Endodermal cell (in vitro differentiated cells): ENCODE data around the gene M1AP. TPM values are rescaled to one million over a fixed set of nuclear protein-coding genes. Genes with fewer than 3 reads are reported as not detected.

Experiments used
- DNase-seq: peaks from one replicate; pipeline ENCODE4 v3.0.0-alpha.2; 2017
- H3K27ac ChIP-seq: 2 replicates; pipeline ENCODE4 v1.5.1; 2013; ENCODE audit warnings: mild to moderate bottlenecking, low read depth, low read length, moderate library complexity
- H3K27me3 ChIP-seq: 2 replicates; pipeline ENCODE4 v1.6.1; 2013; ENCODE audit warnings: mild to moderate bottlenecking, low read length, moderate library complexity; ENCODE audit not compliant: insufficient read depth, control insufficient read depth, poor library complexity, severe bottlenecking
- H3K36me3 ChIP-seq: 2 replicates; pipeline ENCODE4 v1.7.0; 2013; ENCODE audit warnings: mild to moderate bottlenecking, low read length, moderate library complexity; ENCODE audit not compliant: control insufficient read depth, insufficient read depth
- H3K4me1 ChIP-seq: one replicate; pipeline ENCODE4 v1.7.0; 2013; ENCODE audit warnings: low read length; ENCODE audit not compliant: control insufficient read depth, insufficient read depth
- H3K4me3 ChIP-seq: 2 replicates; pipeline ENCODE4 v1.5.1; 2013; ENCODE audit warnings: mild to moderate bottlenecking, low read length, moderate library complexity
- H3K9ac ChIP-seq: 2 replicates; pipeline ENCODE4 v1.6.1; 2013; ENCODE audit warnings: mild to moderate bottlenecking, low read length, moderate library complexity; ENCODE audit not compliant: poor library complexity, severe bottlenecking; ENCODE audit errors: extremely low read depth
- H3K9me3 ChIP-seq: 2 replicates; pipeline ENCODE4 v1.6.1; 2013; ENCODE audit warnings: mild to moderate bottlenecking, low read length, moderate library complexity; ENCODE audit not compliant: control insufficient read depth
- H3K27ac Mint-ChIP-seq: 2 replicates; pipeline ENCODE4 v1.8.0; 2020; ENCODE audit warnings: mixed read lengths
- H3K27me3 Mint-ChIP-seq: 2 replicates; pipeline ENCODE4 v1.8.0; 2021; ENCODE audit warnings: mild to moderate bottlenecking, mixed read lengths; ENCODE audit not compliant: insufficient read depth
- H3K36me3 Mint-ChIP-seq: 2 replicates; pipeline ENCODE4 v1.8.0; 2020; ENCODE audit warnings: low read depth, mixed read lengths
- H3K4me1 Mint-ChIP-seq: 2 replicates; pipeline ENCODE4 v1.8.0; 2020; ENCODE audit warnings: mixed read lengths
- H3K4me3 Mint-ChIP-seq: 2 replicates; pipeline ENCODE4 v1.8.0; 2020; ENCODE audit warnings: mild to moderate bottlenecking, moderate library complexity, mixed read lengths
- H3K9me3 Mint-ChIP-seq: 2 replicates; pipeline ENCODE4 v1.8.0; 2020; ENCODE audit warnings: mild to moderate bottlenecking, mixed read lengths
- WGBS, 2 experiments: methylation state at CpG; one replicate each; pipeline versions ENCODE4 v1.1.5 to v1.1.7; 2013; ENCODE audit warnings: missing lambda C conversion rate in 2 of 2, mixed read lengths in 1 of 2; ENCODE audit not compliant: insufficient coverage in 1 of 2, insufficient read length in 1 of 2; 5-methylcytosine and 5-hydroxymethylcytosine counted together
- total RNA-seq, 2 donors: library from RNA; stranded (reverse); fragmentation: NEBNext Ultra II Directional in 1 of 2; extraction: Animal tissue kit (Norgen Biotek cat#: 25700) in 1 of 2; gene quantifications; 2 replicates in 1 of 2; 3 replicates in 1 of 2; pipeline ENCODE4 v1.2.1, GENCODE V29; 2021
- TF ChIP-seq, protein P1 (sequence below): fragments of 200-600 bp; sonication (generic); conservative IDR thresholded peaks from 2 replicates; pipeline ENCODE4 v1.5.0; 2021; ENCODE audit warnings: antibody characterized with exemption, mild to moderate bottlenecking

M1AP gene
- total RNA-seq, 2 donors from 2014 or later: 3.8 to 5.5 TPM

DNA sequence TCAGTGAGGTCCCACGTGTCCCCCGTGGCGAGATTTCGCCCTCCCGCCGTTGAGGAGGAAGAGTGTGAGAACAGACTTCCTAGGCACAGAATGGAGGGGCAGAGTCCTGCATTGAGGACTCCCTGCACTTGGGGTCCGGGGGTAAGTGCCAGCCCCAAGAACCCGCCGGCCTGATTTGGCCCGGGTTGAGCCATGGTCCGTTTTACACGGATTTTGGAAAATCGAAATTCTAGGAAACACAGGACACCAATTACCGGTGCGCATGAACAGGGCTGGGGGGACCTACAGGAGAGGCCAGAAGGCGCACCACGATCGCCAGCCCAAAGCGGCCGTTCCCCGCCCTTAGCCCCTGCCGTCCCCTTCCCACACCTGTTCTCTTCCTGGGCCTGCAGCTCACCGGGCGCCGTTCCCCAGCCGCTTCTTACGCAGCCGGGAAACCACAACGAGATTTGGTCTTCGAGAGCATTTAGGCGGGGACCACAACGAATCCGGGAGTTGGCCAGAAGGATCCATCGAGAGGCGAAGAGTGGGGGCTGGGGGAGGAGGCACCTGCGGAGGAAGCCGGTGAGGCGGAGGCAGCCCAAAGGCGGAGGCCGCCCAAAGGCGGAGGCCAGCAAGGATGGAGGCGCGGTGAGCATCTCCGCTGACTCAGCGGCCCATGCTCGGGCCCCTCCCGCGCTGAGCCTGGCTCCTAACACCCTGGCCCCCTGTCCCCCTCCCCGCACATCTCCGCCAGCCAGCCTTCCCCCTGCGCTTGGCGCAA is 134.3 kb downstream of the M1AP start:
- Mint-ChIP-seq H3K9me3 (peaks cover 9% of the 10 kb centered on the region), H3K27ac (no peak overlapping the region), H3K27me3 (peaks cover 89% of the 10 kb centered on the region), H3K36me3 (peaks cover 2% of the 10 kb centered on the region), H3K4me3 (peak overlapping the region; percentile 42), H3K4me1 (peaks cover 10% of the 10 kb centered on the region)
- Histone ChIP-seq H3K9me3 (peaks cover 9% of the 10 kb centered on the region), H3K4me1 (peaks cover 3% of the 10 kb centered on the region), H3K27me3 (peaks cover 93% of the 10 kb centered on the region), H3K27ac (no peak overlapping the region), H3K36me3 (no peaks in the 10 kb centered on the region), H3K9ac (no peak overlapping the region), H3K4me3 (no peak overlapping the region)
- TF ChIP-seq, protein P1, sequence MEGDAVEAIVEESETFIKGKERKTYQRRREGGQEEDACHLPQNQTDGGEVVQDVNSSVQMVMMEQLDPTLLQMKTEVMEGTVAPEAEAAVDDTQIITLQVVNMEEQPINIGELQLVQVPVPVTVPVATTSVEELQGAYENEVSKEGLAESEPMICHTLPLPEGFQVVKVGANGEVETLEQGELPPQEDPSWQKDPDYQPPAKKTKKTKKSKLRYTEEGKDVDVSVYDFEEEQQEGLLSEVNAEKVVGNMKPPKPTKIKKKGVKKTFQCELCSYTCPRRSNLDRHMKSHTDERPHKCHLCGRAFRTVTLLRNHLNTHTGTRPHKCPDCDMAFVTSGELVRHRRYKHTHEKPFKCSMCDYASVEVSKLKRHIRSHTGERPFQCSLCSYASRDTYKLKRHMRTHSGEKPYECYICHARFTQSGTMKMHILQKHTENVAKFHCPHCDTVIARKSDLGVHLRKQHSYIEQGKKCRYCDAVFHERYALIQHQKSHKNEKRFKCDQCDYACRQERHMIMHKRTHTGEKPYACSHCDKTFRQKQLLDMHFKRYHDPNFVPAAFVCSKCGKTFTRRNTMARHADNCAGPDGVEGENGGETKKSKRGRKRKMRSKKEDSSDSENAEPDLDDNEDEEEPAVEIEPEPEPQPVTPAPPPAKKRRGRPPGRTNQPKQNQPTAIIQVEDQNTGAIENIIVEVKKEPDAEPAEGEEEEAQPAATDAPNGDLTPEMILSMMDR: no peak
- 2 to 3% methylated on average over 9 to 52 of the region's 52 CpGs for WGBS, 2 experiments
- DNase-seq: peak; percentile 71

DNA sequence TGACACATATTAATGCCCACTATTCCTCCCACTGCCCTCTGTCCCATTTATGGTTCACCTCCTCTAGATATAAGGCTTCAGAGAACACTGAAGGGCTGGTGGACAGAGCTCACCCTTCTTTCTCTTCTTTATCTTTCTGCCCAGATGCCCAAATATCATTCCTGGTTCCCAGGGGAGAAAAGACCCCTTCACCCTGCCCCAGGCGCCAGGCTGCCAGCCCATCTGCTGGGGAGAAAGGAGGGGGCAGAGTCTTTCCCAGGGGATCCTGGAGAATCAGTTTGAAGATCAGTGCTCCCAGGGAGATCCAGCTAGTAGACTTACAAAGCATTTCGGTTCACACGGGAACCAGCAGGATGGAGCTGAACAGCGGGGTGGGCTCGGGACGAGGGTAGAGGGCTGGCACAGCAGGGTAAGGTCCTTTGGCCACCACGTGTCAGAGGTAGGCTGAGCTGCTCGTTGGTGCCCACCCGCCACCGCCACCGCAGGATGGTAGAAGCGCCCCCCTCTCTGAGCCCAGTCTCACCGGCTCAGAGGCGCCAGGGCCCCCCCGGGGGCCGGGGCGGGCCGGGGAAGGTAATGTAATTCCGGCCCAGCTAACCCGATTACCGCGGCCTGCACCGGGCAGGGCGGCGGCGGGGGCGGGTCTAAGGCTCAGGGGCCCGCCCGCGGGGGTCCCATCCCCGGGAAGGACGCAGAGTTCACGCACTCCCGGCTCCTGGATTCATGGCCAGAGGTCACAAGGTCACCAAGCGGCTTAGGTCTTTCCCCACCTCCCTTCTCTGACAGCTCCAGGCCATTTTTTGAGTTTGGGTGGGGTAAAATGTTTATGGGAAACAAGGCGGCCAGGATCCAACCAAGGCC is 135.2 kb downstream of the M1AP start:
- Mint-ChIP-seq H3K27me3 (peaks cover 87% of the 10 kb centered on the region), H3K4me1 (peaks cover 18% of the 10 kb centered on the region), H3K9me3 (peaks cover 9% of the 10 kb centered on the region), H3K27ac (no peak overlapping the region), H3K4me3 (peak overlapping the region; percentile 42), H3K36me3 (peaks cover 2% of the 10 kb centered on the region)
- peaks cover 9% of the 10 kb centered on the region for H3K9me3 ChIP-seq
- no peak overlapping the region for H3K9ac ChIP-seq
- H3K4me3 ChIP-seq: no peak overlapping the region
- peak; percentile 65 for DNase-seq
- H3K36me3 ChIP-seq: no peaks in the 10 kb centered on the region
- WGBS, 2 experiments: 3 to 5% methylated on average over 25 to 36 of the region's 36 CpGs
- TF ChIP-seq, protein P1: no peak
- peaks cover 85% of the 10 kb centered on the region for H3K27me3 ChIP-seq
- H3K27ac ChIP-seq: no peak overlapping the region
- H3K4me1 ChIP-seq: peaks cover 3% of the 10 kb centered on the region

DNA sequence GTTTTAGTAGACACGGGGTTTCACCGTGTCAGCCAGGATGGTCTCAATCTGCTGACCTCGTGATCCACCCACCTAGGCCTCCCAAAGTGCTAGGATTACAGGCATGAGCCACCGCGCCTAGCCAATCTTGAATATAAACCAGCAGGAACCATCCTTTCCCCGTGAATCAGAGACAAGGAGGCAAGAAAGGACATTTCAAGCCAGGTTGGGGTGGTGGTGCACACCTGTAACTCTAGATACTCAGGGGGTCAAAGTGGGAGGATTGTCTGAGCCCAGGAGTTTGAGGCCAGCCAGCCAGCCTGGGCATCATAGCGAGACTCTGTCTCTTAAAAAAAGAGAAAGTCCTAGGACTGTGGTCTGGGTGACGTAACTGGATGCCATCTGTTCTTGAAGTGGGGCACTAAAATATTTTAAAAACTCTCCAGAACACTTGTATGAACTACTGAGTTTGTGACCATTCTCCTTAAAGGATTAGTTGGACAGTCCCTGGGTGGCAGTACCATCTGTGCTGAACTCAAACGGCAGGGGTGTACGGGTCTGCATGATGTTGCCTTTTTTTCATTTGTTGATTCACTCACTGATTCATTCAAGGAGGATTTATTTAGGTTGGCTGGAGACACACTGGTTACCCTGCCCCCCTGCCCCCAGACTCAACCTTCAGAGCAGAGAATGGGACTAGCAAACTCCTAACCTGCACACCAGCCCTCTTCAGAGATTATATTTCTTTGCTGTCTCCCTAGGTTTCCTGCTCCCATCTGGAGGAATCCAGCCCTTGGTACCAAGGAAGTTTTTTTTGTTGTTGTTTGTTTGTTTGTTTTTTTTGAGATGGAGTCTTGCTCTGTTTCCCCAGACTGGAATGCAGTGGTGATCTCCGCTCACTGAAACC is 136.8 kb downstream of the M1AP start:
- DNase-seq: no peak
- Histone ChIP-seq H3K36me3 (no peaks in the 10 kb centered on the region), H3K27ac (no peak overlapping the region), H3K9ac (no peak overlapping the region), H3K9me3 (peaks cover 1% of the 10 kb centered on the region), H3K4me3 (no peak overlapping the region), H3K4me1 (peaks cover 6% of the 10 kb centered on the region), H3K27me3 (peaks cover 68% of the 10 kb centered on the region)
- TF ChIP-seq, protein P1: no peak
- Mint-ChIP-seq H3K27ac (no peak overlapping the region), H3K36me3 (peaks cover 5% of the 10 kb centered on the region), H3K4me1 (peaks cover 25% of the 10 kb centered on the region), H3K4me3 (no peak overlapping the region), H3K9me3 (peaks cover 2% of the 10 kb centered on the region), H3K27me3 (peaks cover 75% of the 10 kb centered on the region)
- 70 to 78% methylated on average over 11 of the region's 11 CpGs for WGBS, 2 experiments
